Activated naive CD8-positive, alpha-beta T cell treated with anti-CD3 and anti-CD28 coated beads, Interleukin-2, amount 50 U/mL, for 16 hours (primary cell): Measurements from ENCODE around the gene SRPK2.
"Not testable (repeated sequence)": the region's sequence is repeated elsewhere in the genome, so short reads cannot be mapped to it uniquely, and the experiment has no call there.

ENCODE experiments used
- DNase-seq: peaks from one replicate; pipeline ENCODE4 v3.0.0-alpha.2; 2020; ENCODE audit warnings: low read depth, low spot score

SRPK2 gene

GRCh38 chr7:105339404-105340323 lies 49.1 kb downstream of the SRPK2 start:
- DNase-seq, result no peak

GRCh38 chr7:105337529-105337928 lies 51.2 kb downstream of the SRPK2 start:
- DNase-seq, result no peak

- DNase-seq, result no peak
These were observed 52.7 kb downstream of the SRPK2 start for GRCh38 chr7:105336009-105336408.

GRCh38 chr7:105332661-105333060 lies 56.1 kb downstream of the SRPK2 start:
- DNase-seq, result not testable (repeated sequence)

GRCh38 chr7:105330526-105330925 lies 58.2 kb downstream of the SRPK2 start:
- DNase-seq, result no peak

- DNase-seq, result no peak
These were observed 61.5 kb downstream of the SRPK2 start for GRCh38 chr7:105327201-105327600.

- no peak for DNase-seq
These were observed 63.4 kb downstream of the SRPK2 start for GRCh38 chr7:105325216-105325904.

- not testable (repeated sequence) for DNase-seq
These were observed 64.1 kb downstream of the SRPK2 start for GRCh38 chr7:105324606-105325005.

- no peak for DNase-seq
These were observed 65.4 kb downstream of the SRPK2 start for GRCh38 chr7:105323366-105323765.

- no peak for DNase-seq
These were observed 66.0 kb downstream of the SRPK2 start for GRCh38 chr7:105322655-105323277.

- no peak for DNase-seq
These were observed 66.8 kb downstream of the SRPK2 start for GRCh38 chr7:105321754-105322455.

GRCh38 chr7:105320896-105321295 lies 67.8 kb downstream of the SRPK2 start:
- DNase-seq, result no peak

GRCh38 chr7:105319578-105319977 lies 69.1 kb downstream of the SRPK2 start:
- DNase-seq, result no peak

- DNase-seq, result no peak
These were observed 72.0 kb downstream of the SRPK2 start for GRCh38 chr7:105316578-105317344.

- no peak for DNase-seq
These were observed 73.4 kb downstream of the SRPK2 start for GRCh38 chr7:105315357-105315756.

GRCh38 chr7:105309235-105310169 lies 79.2 kb downstream of the SRPK2 start:
- no peak for DNase-seq

GRCh38 chr7:105307163-105307672 lies 81.5 kb downstream of the SRPK2 start:
- no peak for DNase-seq

- no peak for DNase-seq
These were observed 82.4 kb downstream of the SRPK2 start for GRCh38 chr7:105306298-105306748.

- no peak for DNase-seq
These were observed 83.1 kb downstream of the SRPK2 start for GRCh38 chr7:105305633-105306032.
